GM12873 (cell line): ENCODE results near the gene ATG10.

ENCODE experiments used
- TF ChIP-seq, protein P1 (sequence below): IDR thresholded peaks from 2 replicates; pipeline ENCODE4 v1.5.1; 2012; ENCODE audit warnings: low read depth, mild to moderate bottlenecking, moderate library complexity, low read length, control low read depth; ENCODE audit not compliant: insufficient read depth; ENCODE audit errors: missing control alignments

The ATG10 gene

DNA sequence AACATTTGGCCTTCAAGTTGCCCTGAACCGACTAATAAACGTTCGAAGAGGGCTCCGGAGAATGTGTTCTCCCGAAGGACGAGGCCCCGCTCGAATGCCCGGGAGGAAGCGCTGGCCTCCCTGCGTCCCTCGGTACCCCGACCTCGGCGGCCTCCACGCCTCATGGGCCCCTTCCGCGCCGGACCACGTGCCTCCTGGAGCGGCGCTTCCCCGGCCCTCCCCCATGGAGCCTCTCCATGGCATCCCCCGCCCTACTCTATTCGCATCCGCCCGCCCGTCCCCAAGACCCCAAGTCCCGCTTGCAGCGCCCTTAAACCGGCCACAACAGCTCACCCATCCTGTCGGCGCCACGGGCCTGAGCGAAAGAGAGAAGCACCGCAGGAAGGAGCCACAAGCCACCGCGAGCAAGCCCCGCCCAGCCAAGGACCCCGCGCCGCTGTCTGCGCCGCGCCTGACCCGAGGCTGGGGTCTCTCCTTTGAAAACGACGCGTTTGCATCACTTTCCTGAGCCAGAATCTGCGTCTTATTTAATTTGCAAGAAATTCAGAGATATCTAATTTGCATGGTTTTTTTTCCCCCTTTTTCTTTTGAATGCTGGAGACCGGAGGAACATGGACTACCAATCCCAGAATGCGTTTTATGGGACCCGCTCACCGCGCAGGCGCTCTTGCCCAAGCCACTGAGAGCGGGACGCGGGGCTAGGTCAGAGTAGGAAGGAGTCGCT is 306.3 kb downstream of the ATG10 start, which contains the start of gene RPS23:
RPS23 (minus strand) TSS at position 368 of the 724 bp plus-strand sequence; CDS start at position 337, 31 bp downstream.
- TF ChIP-seq, protein P1, sequence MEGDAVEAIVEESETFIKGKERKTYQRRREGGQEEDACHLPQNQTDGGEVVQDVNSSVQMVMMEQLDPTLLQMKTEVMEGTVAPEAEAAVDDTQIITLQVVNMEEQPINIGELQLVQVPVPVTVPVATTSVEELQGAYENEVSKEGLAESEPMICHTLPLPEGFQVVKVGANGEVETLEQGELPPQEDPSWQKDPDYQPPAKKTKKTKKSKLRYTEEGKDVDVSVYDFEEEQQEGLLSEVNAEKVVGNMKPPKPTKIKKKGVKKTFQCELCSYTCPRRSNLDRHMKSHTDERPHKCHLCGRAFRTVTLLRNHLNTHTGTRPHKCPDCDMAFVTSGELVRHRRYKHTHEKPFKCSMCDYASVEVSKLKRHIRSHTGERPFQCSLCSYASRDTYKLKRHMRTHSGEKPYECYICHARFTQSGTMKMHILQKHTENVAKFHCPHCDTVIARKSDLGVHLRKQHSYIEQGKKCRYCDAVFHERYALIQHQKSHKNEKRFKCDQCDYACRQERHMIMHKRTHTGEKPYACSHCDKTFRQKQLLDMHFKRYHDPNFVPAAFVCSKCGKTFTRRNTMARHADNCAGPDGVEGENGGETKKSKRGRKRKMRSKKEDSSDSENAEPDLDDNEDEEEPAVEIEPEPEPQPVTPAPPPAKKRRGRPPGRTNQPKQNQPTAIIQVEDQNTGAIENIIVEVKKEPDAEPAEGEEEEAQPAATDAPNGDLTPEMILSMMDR, result no peak

DNA sequence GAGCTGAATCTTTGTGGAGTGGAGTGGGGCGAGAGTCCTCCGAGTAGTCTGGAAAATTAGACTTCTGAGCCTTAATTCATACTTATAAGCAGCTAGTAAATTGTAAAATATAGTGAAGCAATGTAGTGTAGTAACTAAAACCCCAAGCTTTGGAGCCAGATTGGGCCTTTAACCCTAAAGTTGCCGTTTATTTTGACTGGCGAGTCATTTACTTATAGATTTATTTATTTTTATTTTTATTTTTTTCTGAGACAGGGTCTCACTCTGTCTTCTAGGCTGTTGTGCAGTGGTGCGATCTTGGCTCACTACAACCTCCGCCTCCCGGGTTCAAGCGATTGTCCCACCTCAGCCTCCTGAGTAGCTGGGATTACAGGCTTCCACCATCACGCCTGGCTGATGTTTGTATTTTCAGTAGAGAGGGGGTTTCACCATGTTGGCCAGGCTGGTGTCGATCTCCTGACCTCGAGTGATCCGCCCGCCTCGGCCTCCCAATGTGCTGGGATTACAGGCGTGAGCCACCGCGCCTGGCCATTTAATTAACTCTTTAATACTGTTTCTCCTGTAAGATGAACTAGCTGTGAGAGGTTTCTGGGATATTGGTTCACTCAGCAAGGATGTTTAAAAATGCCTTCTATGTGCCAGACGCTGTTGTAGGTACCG is 307.0 kb downstream of the ATG10 start:
- TF ChIP-seq, protein P1, result no peak

DNA sequence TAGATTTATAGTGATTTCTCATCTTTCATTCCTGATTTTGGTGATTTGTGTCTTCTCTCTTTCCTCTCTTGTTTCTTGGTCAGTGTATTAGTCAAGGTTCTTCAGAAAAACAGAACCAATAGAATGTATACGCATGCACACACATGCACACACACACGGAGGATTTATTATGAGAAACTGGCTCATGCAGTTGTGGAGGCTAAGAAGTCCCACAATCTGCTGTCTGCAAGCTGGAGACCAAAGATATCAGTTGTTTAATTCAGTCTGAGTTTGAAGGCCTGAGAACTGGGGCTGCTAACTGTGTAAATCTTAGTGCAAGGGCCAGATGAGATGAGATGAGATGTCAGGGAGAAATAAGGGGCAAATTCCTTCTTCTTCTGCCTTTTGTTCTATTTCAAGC is 312.1 kb downstream of the ATG10 start:
- TF ChIP-seq, protein P1, result no peak

DNA sequence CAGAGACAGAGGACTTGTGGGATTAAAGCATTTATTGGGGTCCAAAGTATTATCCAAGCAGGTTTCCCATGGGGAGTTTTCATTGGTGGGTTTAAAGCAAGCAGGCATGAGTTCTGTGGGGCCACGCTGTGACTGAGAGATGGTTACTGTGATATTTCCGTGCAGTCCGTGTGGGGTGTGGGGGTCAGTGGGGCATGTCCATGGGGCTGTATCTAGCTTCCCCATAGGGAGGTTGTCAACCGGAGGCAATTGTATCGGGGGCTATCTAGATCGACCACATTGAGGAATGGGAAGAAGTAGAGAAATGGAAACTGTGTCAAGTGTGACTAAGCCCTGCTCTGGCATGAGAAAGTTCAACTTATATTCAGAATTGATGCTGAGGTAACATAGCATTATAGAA is 313.4 kb downstream of the ATG10 start:
- TF ChIP-seq, protein P1, result no peak

DNA sequence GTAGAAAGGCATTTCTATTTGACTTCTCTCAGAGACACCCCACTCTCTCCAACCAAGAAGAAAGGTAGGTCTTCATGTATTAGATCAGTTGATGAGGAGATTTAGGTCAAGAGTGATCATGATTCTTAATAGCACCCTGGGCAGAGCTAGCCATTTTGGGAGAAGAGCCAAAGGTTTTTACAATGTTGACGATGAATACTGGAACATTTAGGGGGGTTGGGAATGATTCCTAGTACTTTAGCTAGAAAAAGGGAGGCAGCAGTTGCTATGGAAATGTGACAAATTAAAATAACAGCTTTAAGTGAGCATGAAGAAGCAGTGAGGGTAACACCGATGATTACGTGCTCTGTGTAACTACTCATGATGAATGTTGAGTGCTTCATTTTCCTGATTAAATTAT is 315.8 kb downstream of the ATG10 start:
- TF ChIP-seq, protein P1, result no peak

DNA sequence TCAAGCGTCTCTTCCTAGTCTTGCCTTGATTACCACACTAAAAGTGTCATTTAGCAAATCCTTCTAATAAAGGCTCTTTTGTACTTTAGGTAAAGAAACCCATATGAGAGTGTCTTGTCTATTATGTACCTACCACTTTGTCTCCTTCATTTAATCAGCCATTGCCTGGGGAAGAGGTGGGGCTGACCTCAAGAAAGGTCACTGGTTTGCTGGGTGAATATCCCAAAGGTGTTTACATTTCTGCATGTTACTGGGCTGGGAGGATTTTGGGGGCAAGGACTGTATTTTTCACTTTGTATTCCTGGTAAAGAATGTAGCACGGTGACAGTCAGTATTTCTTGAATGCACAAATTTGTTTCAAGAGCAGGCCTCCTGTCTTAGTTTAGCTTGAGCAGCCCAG is 318.2 kb downstream of the ATG10 start:
- TF ChIP-seq, protein P1, result no peak

DNA sequence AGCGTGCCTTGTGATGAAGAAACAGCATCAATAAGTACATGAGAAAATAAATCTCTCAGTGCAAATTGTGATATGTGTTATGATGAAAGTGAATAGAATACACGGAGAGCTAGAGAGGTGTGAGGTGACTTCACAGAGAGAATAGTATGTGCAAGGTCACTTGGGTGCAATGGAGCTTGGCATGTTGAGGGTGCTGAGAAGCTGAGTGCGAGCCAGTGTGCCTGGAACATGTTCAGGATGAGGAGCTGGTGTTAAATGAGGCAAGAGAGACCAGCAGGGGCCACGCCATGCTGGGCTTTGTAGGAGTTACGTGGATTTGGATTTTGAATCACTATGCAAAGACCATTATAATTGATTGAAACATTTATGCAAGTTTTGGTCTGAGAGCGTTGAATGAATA is 319.1 kb downstream of the ATG10 start:
- TF ChIP-seq, protein P1, result no peak
